Adrenal gland (tissue), 12 donors: ENCODE data around the gene SGMS1. TPM values are rescaled to one million over a fixed set of nuclear protein-coding genes. Genes with fewer than 3 reads are reported as not detected.

ENCODE experiments used
- DNase-seq, 7 donors: peaks; one replicate each; pipeline ENCODE4 v3.0.0-alpha.2; 2019 to 2020
- H3K27ac ChIP-seq, 5 donors: fragments of 200-600 bp; sonication (generic) in 4 of 5; 1 replicate in 3 of 5; 2 replicates in 2 of 5; pipeline versions ENCODE4 v1.5.1 to v1.8.0; 2016 to 2020; ENCODE audit warnings: mild to moderate bottlenecking in 1 of 5
- H3K27me3 ChIP-seq: fragments of 200-600 bp; 2 replicates; pipeline ENCODE4 v1.8.0; 2021
- H3K36me3 ChIP-seq, 2 donors: fragments of 200-600 bp; replicated peaks in 1 of 2; 1 replicate in 1 of 2; 2 replicates in 1 of 2; pipeline versions ENCODE4 v1.5.1 to v1.8.0; 2018 to 2022
- H3K4me1 ChIP-seq, 2 donors: fragments of 200-600 bp; replicated peaks in 1 of 2; 1 replicate in 1 of 2; 2 replicates in 1 of 2; pipeline versions ENCODE4 v1.5.1 to v1.8.0; 2018 to 2021
- H3K4me3 ChIP-seq, 4 donors: fragments of 200-600 bp; sonication (generic) in 3 of 4; one replicate each; pipeline ENCODE4 v1.5.1; 2016 to 2018
- H3K9me3 ChIP-seq, 3 donors: fragments of 200-600 bp; sonication (generic) in 1 of 3; replicated peaks in 1 of 3; 1 replicate in 2 of 3; 2 replicates in 1 of 3; pipeline versions ENCODE4 v1.5.1 to v1.8.0; 2016 to 2021
- POLR2A ChIP-seq, 2 donors: fragments of 450-650 bp; IDR thresholded peaks; one replicate each; pipeline ENCODE4 v1.6.1; 2017; ENCODE audit warnings: antibody characterized with exemption in 2 of 2, mild to moderate bottlenecking in 2 of 2, moderate library complexity in 1 of 2
- WGBS, 4 donors: extraction: QIAGEN DNeasy Blood & Tissue Kit in 2 of 4; methylation state at CpG; one replicate each; pipeline versions ENCODE4 v1.1.5 to v1.1.7; 2013 to 2017; 5-methylcytosine and 5-hydroxymethylcytosine counted together
- intact Hi-C, 2 donors: fragments of 100-400 bp; cut with DNase I; formaldehyde crosslinking; loops; one replicate each; pipeline versions ENCODE4 v1.14.1 to v1.15.0; 2022 to 2023
- polyA plus RNA-seq, 3 donors: library from polyadenylated mRNA; stranded (reverse); fragments of 200-250 nt in 2 of 3; fragments of 350-450 nt in 1 of 3; fragmentation: Illumina TruSeq in 1 of 3; extraction: RNeasy Lipid Tissue Mini Kit (QIAGEN cat#74804) in 1 of 3; gene quantifications; one replicate each; pipeline ENCODE4 v1.2.3, GENCODE V29; 2013 to 2014
- total RNA-seq, 9 donors: library from RNA; depleted of rRNA in 4 of 9; stranded (reverse); fragments of >200 nt in 4 of 9; fragments of 120-200 nt in 1 of 9; fragmentation: NEBNext Ultra II Directional in 1 of 9; extraction: Animal tissue kit (Norgen Biotek cat#: 25700) in 1 of 9; gene quantifications; one replicate each; pipeline versions ENCODE4 v1.1.0 to v1.2.4, GENCODE V29; 2013 to 2023
- TF ChIP-seq, protein P1 (sequence below), 6 experiments: fragments of 450-650 bp in 4 of 6; fragments of 200-600 bp in 2 of 6; sonication (generic) in 1 of 6; IDR thresholded peaks; 1 replicate in 5 of 6; 2 replicates in 1 of 6; pipeline versions ENCODE4 v1.5.1 to v1.8.0; 2016 to 2021; ENCODE audit warnings: antibody characterized with exemption in 6 of 6, mild to moderate bottlenecking in 2 of 6, moderate library complexity in 1 of 6
- donor health status: healthy with polysubstance abuse.
- donor health status: Bipolar disorder and iron deficiency.
- donor health status: DM: yes; HTN: yes; CAD: no.
- donor health status: DM: no; HTN: no; CAD: no.
- donor health status: DM: no; HTN: no; CAD: no.
- donor health status: DM: yes; HTN: yes; CAD: no.

The SGMS1 gene
- total and polyA plus RNA-seq, 12 donors = 9.1 to 152 (median 62.2) TPM

DNA sequence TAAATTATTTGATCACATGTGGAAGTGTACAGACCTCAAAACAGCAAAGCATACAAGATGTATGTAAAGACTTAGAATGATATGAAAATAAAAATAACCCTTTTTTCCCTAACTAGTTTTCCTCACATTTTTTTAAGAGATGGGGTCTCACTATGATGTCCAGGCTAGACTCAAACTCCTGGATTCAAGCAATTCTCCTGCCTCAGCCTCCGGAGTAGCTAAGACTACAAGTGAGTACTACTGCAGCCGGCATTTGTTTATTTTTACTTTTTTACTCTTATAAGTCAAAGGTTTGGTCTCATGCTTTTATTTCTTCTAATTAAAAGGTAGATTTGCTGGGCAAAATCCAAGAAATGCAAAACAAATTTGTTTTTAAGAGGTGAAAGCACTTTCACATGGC lies 248.0 kb downstream of the SGMS1 start:
- DNase-seq = no peak
- Histone ChIP-seq H3K27me3 (no peaks in the 10 kb centered on the region), H3K27ac (no peak overlapping the region), H3K4me1 (peaks cover 21 to 38% of the 10 kb centered on the region in 2 donors), H3K9me3 (no peaks in the 10 kb centered on the region), H3K36me3 (no peaks in the 10 kb centered on the region), H3K4me3 (no peak overlapping the region)
- intact Hi-C loops = no loop called here
- TF ChIP-seq, protein P1, sequence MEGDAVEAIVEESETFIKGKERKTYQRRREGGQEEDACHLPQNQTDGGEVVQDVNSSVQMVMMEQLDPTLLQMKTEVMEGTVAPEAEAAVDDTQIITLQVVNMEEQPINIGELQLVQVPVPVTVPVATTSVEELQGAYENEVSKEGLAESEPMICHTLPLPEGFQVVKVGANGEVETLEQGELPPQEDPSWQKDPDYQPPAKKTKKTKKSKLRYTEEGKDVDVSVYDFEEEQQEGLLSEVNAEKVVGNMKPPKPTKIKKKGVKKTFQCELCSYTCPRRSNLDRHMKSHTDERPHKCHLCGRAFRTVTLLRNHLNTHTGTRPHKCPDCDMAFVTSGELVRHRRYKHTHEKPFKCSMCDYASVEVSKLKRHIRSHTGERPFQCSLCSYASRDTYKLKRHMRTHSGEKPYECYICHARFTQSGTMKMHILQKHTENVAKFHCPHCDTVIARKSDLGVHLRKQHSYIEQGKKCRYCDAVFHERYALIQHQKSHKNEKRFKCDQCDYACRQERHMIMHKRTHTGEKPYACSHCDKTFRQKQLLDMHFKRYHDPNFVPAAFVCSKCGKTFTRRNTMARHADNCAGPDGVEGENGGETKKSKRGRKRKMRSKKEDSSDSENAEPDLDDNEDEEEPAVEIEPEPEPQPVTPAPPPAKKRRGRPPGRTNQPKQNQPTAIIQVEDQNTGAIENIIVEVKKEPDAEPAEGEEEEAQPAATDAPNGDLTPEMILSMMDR (IDR thresholded peaks at IDR 0.05) = no peak
- TF ChIP-seq POLR2A (IDR thresholded peaks at IDR 0.05) = no peak
- 96 to 100% (median 99%) methylated on average over 2 of the region's 2 CpGs for WGBS, 4 donors

GRCh38 chr10:50375051-50375452 lies 248.7 kb downstream of the SGMS1 start:
- H3K36me3 ChIP-seq = no peaks in the 10 kb centered on the region
- no peak overlapping the region for H3K4me3 ChIP-seq
- TF ChIP-seq, protein P1 (IDR thresholded peaks at IDR 0.05) = no peak
- TF ChIP-seq POLR2A (IDR thresholded peaks at IDR 0.05) = no peak
- no peak for DNase-seq
- H3K9me3 ChIP-seq = no peaks in the 10 kb centered on the region
- no peak overlapping the region for H3K27ac ChIP-seq
- intact Hi-C loops = no loop called here
- no peaks in the 10 kb centered on the region for H3K27me3 ChIP-seq
- peaks cover 19 to 37% of the 10 kb centered on the region in 2 donors for H3K4me1 ChIP-seq

- no peak overlapping the region for H3K4me3 ChIP-seq
- H3K4me1 ChIP-seq = peaks cover 13 to 28% of the 10 kb centered on the region in 2 donors
- peak in 2 of 7 donors; percentile 26 to 30 for DNase-seq
- TF ChIP-seq, protein P1 (IDR thresholded peaks at IDR 0.05) = no peak
- TF ChIP-seq POLR2A (IDR thresholded peaks at IDR 0.05) = no peak
- no peaks in the 10 kb centered on the region for H3K27me3 ChIP-seq
- no peaks in the 10 kb centered on the region for H3K9me3 ChIP-seq
- 29 to 44% (median 38%) methylated on average over 1 of the region's 1 CpG for WGBS, 4 donors
- intact Hi-C loops = no loop called here
- H3K27ac ChIP-seq = peak overlapping the region in 3 of 5 donors; percentile 1 to 46 (median 38)
- H3K36me3 ChIP-seq = no peaks in the 10 kb centered on the region
These were observed 249.8 kb downstream of the SGMS1 start for GRCh38 chr10:50373821-50374501.

- H3K9me3 ChIP-seq = no peaks in the 10 kb centered on the region
- 76 to 92% (median 88%) methylated on average over 1 of the region's 1 CpG for WGBS, 4 donors
- intact Hi-C loops = no loop called here
These were observed 253.8 kb downstream of the SGMS1 start for GRCh38 chr10:50369931-50370330.

More at GRCh38 chr10:50369931-50370330, 253.8 kb downstream of the SGMS1 start:
- Histone ChIP-seq H3K4me1 (peaks cover 13 to 22% of the 10 kb centered on the region in 2 donors), H3K27me3 (no peaks in the 10 kb centered on the region), H3K4me3 (no peak overlapping the region), H3K36me3 (no peaks in the 10 kb centered on the region), H3K27ac (no peak overlapping the region)
- no peak for TF ChIP-seq POLR2A (IDR thresholded peaks at IDR 0.05)
- TF ChIP-seq, protein P1 (IDR thresholded peaks at IDR 0.05) = no peak
- DNase-seq = no peak
